Activated CD8-positive, alpha-beta memory T cell treated with anti-CD3 and anti-CD28 coated beads, Interleukin-2, amount 50 U/mL, for 4 hours (primary cell): ENCODE results near the gene USF1.
"Not testable (repeated sequence)": the region's sequence is repeated elsewhere in the genome, so short reads cannot be mapped to it uniquely, and the experiment has no call there.

Experiments used
- DNase-seq: peaks from one replicate; pipeline ENCODE4 v3.0.0-alpha.2; 2020

USF1 gene

GRCh38 chr1:161077426-161077825, 31.6 kb upstream of the USF1 start:
- DNase-seq, result no peak

- no peak for DNase-seq
Observed at GRCh38 chr1:161076410-161076809, 30.6 kb upstream of the USF1 start.

- DNase-seq, result no peak
Observed at GRCh38 chr1:161074676-161075368, 29.0 kb upstream of the USF1 start.

GRCh38 chr1:161073474-161074121, 27.8 kb upstream of the USF1 start:
- no peak for DNase-seq

- no peak for DNase-seq
Observed at GRCh38 chr1:161072751-161073449, 27.1 kb upstream of the USF1 start.

- peak; percentile 54 for DNase-seq
Observed at GRCh38 chr1:161071886-161072371, 26.2 kb upstream of the USF1 start.

GRCh38 chr1:161070761-161071160, 25.0 kb upstream of the USF1 start:
- DNase-seq, result no peak

GRCh38 chr1:161069731-161070270, 24.0 kb upstream of the USF1 start, which contains the start of gene ARHGAP30:
ARHGAP30 (minus strand) TSS chr1:161069891; CDS start chr1:161069624, 267 bp downstream.
- peak; percentile 79 for DNase-seq

GRCh38 chr1:161069241-161069640, 23.5 kb upstream of the USF1 start:
- DNase-seq, result no peak

GRCh38 chr1:161068306-161069234, 22.8 kb upstream of the USF1 start:
- DNase-seq, result peak; percentile 79

GRCh38 chr1:161066694-161067093, 20.9 kb upstream of the USF1 start:
- no peak for DNase-seq

- not testable (repeated sequence) for DNase-seq
Observed at GRCh38 chr1:161065681-161066080, 19.9 kb upstream of the USF1 start.

GRCh38 chr1:161063936-161064335, 18.2 kb upstream of the USF1 start:
- not testable (repeated sequence) for DNase-seq

GRCh38 chr1:161061419-161061818, 15.6 kb upstream of the USF1 start:
- no peak for DNase-seq

- DNase-seq, result no peak
Observed at GRCh38 chr1:161059293-161059692, 13.5 kb upstream of the USF1 start.

- DNase-seq, result no peak
Observed at GRCh38 chr1:161054805-161055204, 9.0 kb upstream of the USF1 start.

- DNase-seq, result no peak
Observed at GRCh38 chr1:161054232-161054631, 8.5 kb upstream of the USF1 start.

GRCh38 chr1:161052899-161053298, 7.1 kb upstream of the USF1 start:
- DNase-seq, result no peak

GRCh38 chr1:161051219-161051618, 5.4 kb upstream of the USF1 start:
- no peak for DNase-seq

GRCh38 chr1:161048949-161049722, 3.4 kb upstream of the USF1 start:
- DNase-seq, result no peak
